GM12878 (cell line): ENCODE data around the gene SLC17A7. TPM values are rescaled to one million over a fixed set of nuclear protein-coding genes. Genes with fewer than 3 reads are reported as not detected.

Source experiments
- ATF3 ChIP-seq: IDR thresholded peaks from 2 replicates; pipeline ENCODE4 v1.6.1; 2011; ENCODE audit warnings: low read depth, mild to moderate bottlenecking, low read length, moderate library complexity, borderline replicate concordance; ENCODE audit errors: extremely low read depth
- BCL3 ChIP-seq: IDR thresholded peaks from 2 replicates; pipeline ENCODE4 v1.6.1; 2011; ENCODE audit warnings: borderline replicate concordance, low read depth, mild to moderate bottlenecking, moderate library complexity, low read length; ENCODE audit not compliant: insufficient read depth, poor library complexity, severe bottlenecking
- BHLHE40 ChIP-seq, 2 experiments: fragments of 450-650 bp in 1 of 2; IDR thresholded peaks; 2 replicates each; pipeline ENCODE4 v1.6.1; 2011 to 2017; ENCODE audit warnings: low read depth in 2 of 2, borderline replicate concordance in 1 of 2, improper control_type of control experiment in 1 of 2, low read length in 1 of 2, mild to moderate bottlenecking in 1 of 2
- EGR1 ChIP-seq, 2 experiments: IDR thresholded peaks; 1 replicate in 1 of 2; 2 replicates in 1 of 2; pipeline ENCODE4 v1.6.1; 2011 to 2012; ENCODE audit warnings: low read depth in 2 of 2, low read length in 2 of 2, borderline replicate concordance in 1 of 2, mild to moderate bottlenecking in 1 of 2, moderate library complexity in 1 of 2
- HSF1 ChIP-seq: fragments of 150-350 bp; IDR thresholded peaks from 2 replicates; pipeline ENCODE4 v1.6.1; 2014; ENCODE audit warnings: mild to moderate bottlenecking, low read depth, low read length
- IKZF1 ChIP-seq: fragments of 450-650 bp; conservative IDR thresholded peaks from 2 replicates; pipeline ENCODE4 v1.6.1; 2017; ENCODE audit warnings: antibody characterized with exemption, mild to moderate bottlenecking
- JUNB ChIP-seq: IDR thresholded peaks from 2 replicates; pipeline ENCODE4 v1.6.1; 2016; ENCODE audit warnings: antibody characterized with exemption, mild to moderate bottlenecking
- MTA3 ChIP-seq: IDR thresholded peaks from 2 replicates; pipeline ENCODE4 v1.6.1; 2012; ENCODE audit warnings: low read length, inconsistent platforms, borderline replicate concordance
- NFIC ChIP-seq: IDR thresholded peaks from 2 replicates; pipeline ENCODE4 v1.6.1; 2012; ENCODE audit warnings: low read depth, mild to moderate bottlenecking, inconsistent platforms, low read length, moderate library complexity
- NFXL1 ChIP-seq: fragments of 450-650 bp; IDR thresholded peaks from 2 replicates; pipeline ENCODE4 v1.6.1; 2017; ENCODE audit warnings: antibody characterized with exemption, mild to moderate bottlenecking, borderline replicate concordance
- PAX8 ChIP-seq: fragments of 450-650 bp; IDR thresholded peaks from 2 replicates; pipeline ENCODE4 v1.6.1; 2017; ENCODE audit warnings: mild to moderate bottlenecking, moderate library complexity
- PKNOX1 ChIP-seq: fragments of 450-650 bp; IDR thresholded peaks from 2 replicates; pipeline ENCODE4 v1.6.1; 2016; ENCODE audit warnings: mild to moderate bottlenecking
- POLR2AphosphoS2 ChIP-seq: IDR thresholded peaks from 2 replicates; pipeline ENCODE4 v1.6.1; 2011; ENCODE audit warnings: low read depth, mild to moderate bottlenecking, low read length, improper control_type of control experiment, moderate library complexity
- RCOR1 ChIP-seq: conservative IDR thresholded peaks from 2 replicates; pipeline ENCODE4 v1.6.1; 2012; ENCODE audit warnings: low read depth, low read length, improper control_type of control experiment
- SREBF2 ChIP-seq: IDR thresholded peaks from 2 replicates; pipeline ENCODE4 v1.6.1; 2012; ENCODE audit warnings: mild to moderate bottlenecking, low read length
- TARDBP ChIP-seq: IDR thresholded peaks from 2 replicates; pipeline ENCODE4 v1.6.1; 2016; ENCODE audit warnings: borderline replicate concordance
- YBX1 ChIP-seq: fragments of 450-650 bp; IDR thresholded peaks from 2 replicates; pipeline ENCODE4 v1.6.1; 2016; ENCODE audit warnings: antibody characterized with exemption
- ZNF592 ChIP-seq: fragments of 450-650 bp; IDR thresholded peaks from 2 replicates; pipeline ENCODE4 v1.6.1; 2017; ENCODE audit warnings: mild to moderate bottlenecking, moderate library complexity
- ZSCAN29 ChIP-seq: fragments of 450-650 bp; IDR thresholded peaks from 2 replicates; pipeline ENCODE4 v1.6.1; 2017; ENCODE audit warnings: mild to moderate bottlenecking, moderate library complexity
- polyA plus RNA-seq, 11 experiments: library from polyadenylated mRNA; depleted of rRNA in 4 of 11; unstranded in 6 of 11; stranded (reverse) in 5 of 11; fragments of >200 nt; fragmentation: Nextera tagmentation in 4 of 11; fragmentation: Illumina TruSeq in 1 of 11; extraction: Ambion mirVana in 4 of 11; extraction: Trizol in 1 of 11; gene quantifications; 1 replicate in 1 of 11; 2 replicates in 10 of 11; pipeline versions ENCODE4 v1.2.1 to v1.2.3, GENCODE V29; 2011 to 2016; ENCODE audit warnings: inconsistent platforms in 2 of 11, missing spikeins in 2 of 11, low read depth in 1 of 11
- total RNA-seq, 4 experiments: library from RNA; depleted of rRNA in 3 of 4; stranded (reverse); fragments of >200 nt in 3 of 4; fragmentation: Illumina TruSeq in 1 of 4; extraction: Trizol in 1 of 4; gene quantifications; 2 replicates each; pipeline versions ENCODE4 v1.2.1 to v1.2.3, GENCODE V29; 2013 to 2021

The SLC17A7 gene
- total and polyA plus RNA-seq, 10 of the 15 experiments (the other 5 are each of a cell fraction or from before 2014, with no cell fraction given) = 0.03 to 0.24 (median 0.06) TPM; not detected in 6

- TF ChIP-seq BCL3 = no peak
- no peak; the same call in 1 of the 2 replicates for TF ChIP-seq YBX1
- TF ChIP-seq ZSCAN29 = peak; percentile 74; the same call in 1 of the 2 replicates
- peak; percentile 78 for TF ChIP-seq ZNF592
- peak; percentile 71 to 91; a peak in 3 of 4 replicates for TF ChIP-seq BHLHE40 (IDR thresholded peaks at IDR 0.05; ENCODE audit: borderline replicate concordance in 1 of 2, low read depth in 2 of 2, low read length in 1 of 2)
- no peak for TF ChIP-seq HSF1
- no peak for TF ChIP-seq ATF3
- TF ChIP-seq EGR1 (IDR thresholded peaks at IDR 0.05; ENCODE audit: borderline replicate concordance in 1 of 2, low read depth in 2 of 2, low read length in 2 of 2) = peak in 1 of 2 experiments; percentile 86; a peak in 2 of 3 replicates
- TF ChIP-seq PKNOX1 = no peak; the same call in 1 of the 2 replicates
- no peak for TF ChIP-seq TARDBP
- TF ChIP-seq NFXL1 = no peak
- TF ChIP-seq NFIC = peak; percentile 44; the same call in 1 of the 2 replicates
- TF ChIP-seq JUNB = no peak
- TF ChIP-seq MTA3 = peak; percentile 35; the same call in 1 of the 2 replicates
- TF ChIP-seq PAX8 = no peak
- no peak for TF ChIP-seq RCOR1
- TF ChIP-seq SREBF2 = no peak
- TF ChIP-seq POLR2AphosphoS2 = no peak
- TF ChIP-seq IKZF1 = peak; percentile 96
Observed at GRCh38 chr19:49415102-49415809, 26.1 kb downstream of the SLC17A7 start (continued).
